SJSA1 (cell line): ENCODE data around the gene PREP. TPM values are rescaled to one million over a fixed set of nuclear protein-coding genes. Genes with fewer than 3 reads are reported as not detected.
A peak's percentile ranks its signal among the peaks of the same experiment; 100 is the strongest.

Experiments used
- DNase-seq, 2 experiments: peaks; one replicate each; pipeline ENCODE4 v3.0.0-alpha.2; 2015 to 2020; ENCODE audit warnings: low spot score in 2 of 2, low read depth in 1 of 2
- H3K27ac ChIP-seq: fragments of 250-450 bp; sonication (Bioruptor Pico); 2 replicates; pipeline ENCODE4 v1.5.1; 2020; ENCODE audit warnings: mild to moderate bottlenecking, moderate library complexity
- H3K27me3 ChIP-seq: fragments of 250-450 bp; sonication (Bioruptor Pico); replicated peaks from 2 replicates; pipeline ENCODE4 v1.5.1; 2020; ENCODE audit warnings: mild to moderate bottlenecking, moderate library complexity
- H3K36me3 ChIP-seq: fragments of 250-450 bp; sonication (Bioruptor Pico); 2 replicates; pipeline ENCODE4 v1.5.1; 2020; ENCODE audit warnings: mild to moderate bottlenecking
- H3K4me1 ChIP-seq: fragments of 250-450 bp; sonication (Bioruptor Pico); replicated peaks from 2 replicates; pipeline ENCODE4 v1.6.1; 2021; ENCODE audit warnings: mild to moderate bottlenecking
- H3K4me3 ChIP-seq: fragments of 250-450 bp; sonication (Bioruptor Pico); 2 replicates; pipeline ENCODE4 v1.5.1; 2020; ENCODE audit warnings: mild to moderate bottlenecking
- H3K9me3 ChIP-seq: fragments of 250-450 bp; sonication (Bioruptor Pico); replicated peaks from 2 replicates; pipeline ENCODE4 v1.5.1; 2020; ENCODE audit warnings: mild to moderate bottlenecking
- total RNA-seq: library from RNA; depleted of rRNA; stranded (reverse); fragments of >200 nt; shearing (Covaris generic); gene quantifications from 2 replicates; pipeline ENCODE4 v1.2.3, GENCODE V29; 2014

The PREP gene
- total RNA-seq, 1 experiment from 2014 or later, result 17.1 TPM

DNA sequence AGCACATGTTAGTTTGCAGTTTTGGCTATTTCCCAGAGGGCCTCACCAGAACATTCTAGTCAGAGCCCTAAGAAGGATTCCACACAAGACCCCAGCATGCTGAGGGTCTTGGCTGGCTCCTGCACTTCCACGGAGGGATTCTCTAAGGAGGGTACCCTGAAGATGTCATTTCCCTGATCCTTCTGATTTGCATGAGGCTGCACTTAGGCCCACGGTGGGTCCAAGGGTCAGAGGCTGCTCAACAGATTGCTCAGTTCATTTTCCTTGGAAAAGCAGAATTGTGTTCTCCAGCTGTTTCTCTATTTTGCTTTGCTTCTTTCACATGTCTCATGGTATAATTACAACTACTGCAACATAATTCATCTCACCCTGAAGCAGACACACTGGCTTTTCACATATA is 22.2 kb downstream of the PREP start:
- DNase-seq, result no peak
- no peaks in the 10 kb centered on the region for H3K9me3 ChIP-seq
- H3K4me3 ChIP-seq, result no peak overlapping the region
- no peaks in the 10 kb centered on the region for H3K4me1 ChIP-seq
- no peaks in the 10 kb centered on the region for H3K27me3 ChIP-seq
- 0 out of 2 replicates have a peak, but pooled peaks cover 4% of the 10 kb centered on the region for H3K36me3 ChIP-seq
- H3K27ac ChIP-seq, result no peak overlapping the region

DNA sequence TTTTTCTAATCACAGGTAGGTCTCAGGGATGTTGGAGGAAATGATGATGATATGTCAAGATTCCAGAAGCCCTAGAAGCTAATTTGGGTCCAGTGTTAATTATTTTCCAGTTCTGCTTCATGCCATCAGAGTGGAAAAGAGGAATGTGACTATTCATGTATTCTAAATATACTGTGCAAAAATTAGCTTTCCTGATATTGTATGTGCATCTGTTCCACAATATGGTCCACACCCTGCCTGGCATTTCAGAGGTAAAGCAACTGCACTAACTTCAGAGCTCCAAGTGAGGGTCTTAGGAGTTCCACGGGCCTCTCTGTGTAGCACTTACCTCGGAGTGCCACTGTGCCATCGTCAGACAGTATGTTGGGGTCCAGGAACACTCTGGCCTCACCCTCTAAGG is 27.1 kb downstream of the PREP start:
- Histone ChIP-seq H3K27ac (no peak overlapping the region), H3K4me3 (no peak overlapping the region), H3K9me3 (no peaks in the 10 kb centered on the region), H3K36me3 (peaks cover 24% of the 10 kb centered on the region), H3K27me3 (no peaks in the 10 kb centered on the region), H3K4me1 (peaks cover 11% of the 10 kb centered on the region; the same call in 1 of the 2 replicates)
- no peak for DNase-seq

DNA sequence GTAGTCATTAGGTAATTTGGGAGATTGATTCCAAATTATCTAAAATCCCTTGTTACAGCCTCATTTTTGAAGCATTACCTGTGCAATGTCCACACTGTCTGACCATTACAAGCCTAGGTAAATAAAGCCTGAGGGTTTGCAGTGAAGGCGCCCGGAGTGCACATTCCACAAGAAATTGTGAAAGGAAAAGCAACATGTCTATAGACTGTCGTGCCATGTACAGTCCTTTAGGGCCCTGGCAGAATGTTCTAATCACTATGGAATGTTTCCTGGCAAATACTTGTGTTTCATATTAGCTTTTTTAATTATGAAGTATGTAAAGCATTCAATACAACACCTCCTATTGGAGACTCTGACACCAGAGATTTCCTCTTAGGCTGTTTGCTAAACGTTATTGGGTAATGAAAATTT is 28.9 kb downstream of the PREP start:
- Histone ChIP-seq H3K27me3 (no peaks in the 10 kb centered on the region), H3K27ac (peak overlapping the region; percentile 72)

DNA sequence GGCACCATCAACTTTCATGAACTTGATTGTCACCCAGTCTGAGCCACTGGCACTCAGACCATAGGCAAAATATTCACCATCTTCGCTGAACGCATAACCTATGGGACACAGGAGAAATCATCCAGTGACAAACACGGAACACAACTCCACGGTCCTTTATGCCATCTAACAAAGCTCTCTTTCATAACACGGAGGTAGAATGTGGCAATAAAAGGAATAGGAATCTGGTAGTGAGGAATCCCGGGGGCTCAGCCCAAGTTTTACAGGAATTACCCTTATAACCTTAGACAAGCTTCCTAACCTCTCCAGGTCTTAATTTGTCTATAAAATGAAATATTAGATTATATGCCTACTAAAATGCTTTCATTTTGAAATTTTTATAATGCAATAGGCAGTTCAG is 29.4 kb downstream of the PREP start:
- Histone ChIP-seq H3K36me3 (peaks cover 29% of the 10 kb centered on the region), H3K4me3 (no peak overlapping the region), H3K9me3 (no peaks in the 10 kb centered on the region), H3K4me1 (peaks cover 11% of the 10 kb centered on the region; the same call in 1 of the 2 replicates), H3K27ac (peak overlapping the region; percentile 72), H3K27me3 (no peaks in the 10 kb centered on the region)
- DNase-seq, result no peak

More for the DNA sequence above, 28.9 kb downstream of the PREP start:
- peaks cover 11% of the 10 kb centered on the region; the same call in 1 of the 2 replicates for H3K4me1 ChIP-seq
- H3K36me3 ChIP-seq, result peaks cover 29% of the 10 kb centered on the region
- H3K9me3 ChIP-seq, result no peaks in the 10 kb centered on the region
- no peak overlapping the region for H3K4me3 ChIP-seq
- peak; percentile 53 to 63 for DNase-seq

DNA sequence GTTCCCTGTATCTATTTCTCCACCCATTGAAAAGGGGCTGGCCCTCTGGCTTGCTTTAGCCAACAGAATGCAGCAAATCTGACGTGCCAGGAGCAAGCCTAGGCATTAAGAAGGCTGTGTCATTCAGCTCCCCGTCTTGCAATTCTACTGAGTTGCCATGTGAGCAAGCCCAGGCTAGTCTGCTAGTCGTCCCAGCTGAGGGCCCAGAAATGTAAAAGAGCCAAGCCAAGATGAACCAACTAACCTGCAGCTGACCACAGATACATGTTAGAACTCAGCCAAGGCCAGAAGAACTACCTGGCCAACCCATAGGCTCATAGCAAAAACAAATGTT is 30.1 kb downstream of the PREP start:
- no peak for DNase-seq
- Histone ChIP-seq H3K27ac (no peak overlapping the region), H3K4me1 (peaks cover 11% of the 10 kb centered on the region; the same call in 1 of the 2 replicates), H3K27me3 (no peaks in the 10 kb centered on the region), H3K36me3 (peaks cover 29% of the 10 kb centered on the region), H3K9me3 (no peaks in the 10 kb centered on the region), H3K4me3 (no peak overlapping the region)

DNA sequence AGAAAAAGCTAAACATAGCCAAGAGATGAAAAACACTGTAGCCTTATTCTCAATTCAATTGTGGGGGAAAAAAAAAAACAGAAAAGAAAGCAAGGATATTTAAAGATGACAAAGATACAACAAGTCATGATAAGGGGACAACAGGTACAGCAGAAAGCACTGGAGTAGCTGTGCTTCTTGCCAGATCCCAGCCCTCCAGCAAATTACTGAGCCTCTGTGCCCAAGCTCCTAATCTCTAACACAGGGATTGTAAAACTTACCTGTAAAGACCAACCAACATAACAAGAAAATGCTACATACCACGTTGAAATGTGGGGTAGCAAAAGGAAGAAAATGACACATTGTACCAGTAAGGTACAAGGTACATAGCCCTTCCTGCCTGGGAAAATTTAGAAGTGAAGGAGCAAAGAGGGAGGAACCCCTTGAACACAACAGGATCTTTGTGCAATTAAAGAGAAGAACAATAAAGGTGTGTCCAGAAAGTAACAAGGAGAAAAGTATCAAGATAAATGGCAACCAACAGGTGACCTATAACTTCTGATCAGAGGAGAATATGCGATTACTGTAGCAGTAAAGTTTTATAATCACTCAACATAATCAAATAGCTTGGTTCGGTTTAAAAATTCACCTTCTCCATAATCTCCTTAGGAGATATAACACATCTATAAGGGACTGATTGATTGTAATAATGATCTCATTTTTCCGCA is 30.6 kb downstream of the PREP start:
- H3K36me3 ChIP-seq, result peaks cover 29% of the 10 kb centered on the region
- no peak for DNase-seq
- H3K27ac ChIP-seq, result no peak overlapping the region
- H3K27me3 ChIP-seq, result no peaks in the 10 kb centered on the region
- no peak overlapping the region for H3K4me3 ChIP-seq
- H3K4me1 ChIP-seq, result peaks cover 11% of the 10 kb centered on the region; the same call in 1 of the 2 replicates
- no peaks in the 10 kb centered on the region for H3K9me3 ChIP-seq

DNA sequence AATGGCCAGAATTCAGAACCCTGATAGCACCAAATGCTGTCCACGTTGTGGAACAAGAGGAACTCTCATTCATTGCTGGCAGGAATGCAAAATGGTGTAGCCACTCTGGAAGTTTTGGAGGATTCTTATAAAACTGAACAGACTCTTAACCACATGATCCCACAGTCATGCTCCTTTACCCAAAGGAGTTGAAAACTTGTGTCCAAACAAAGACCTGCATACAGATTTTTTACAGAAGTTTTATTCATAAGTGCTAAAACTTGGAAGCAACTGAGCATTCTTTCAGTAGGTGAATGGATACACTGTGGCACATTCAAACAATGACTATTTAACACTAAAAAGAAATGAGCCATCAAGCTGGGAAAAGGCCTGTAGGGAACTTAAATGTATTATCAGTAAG is 32.5 kb downstream of the PREP start:
- Histone ChIP-seq H3K9me3 (no peaks in the 10 kb centered on the region), H3K36me3 (peaks cover 33% of the 10 kb centered on the region), H3K4me3 (no peak overlapping the region), H3K4me1 (peaks cover 14% of the 10 kb centered on the region), H3K27me3 (no peaks in the 10 kb centered on the region), H3K27ac (no peak overlapping the region)
- DNase-seq, result no peak

DNA sequence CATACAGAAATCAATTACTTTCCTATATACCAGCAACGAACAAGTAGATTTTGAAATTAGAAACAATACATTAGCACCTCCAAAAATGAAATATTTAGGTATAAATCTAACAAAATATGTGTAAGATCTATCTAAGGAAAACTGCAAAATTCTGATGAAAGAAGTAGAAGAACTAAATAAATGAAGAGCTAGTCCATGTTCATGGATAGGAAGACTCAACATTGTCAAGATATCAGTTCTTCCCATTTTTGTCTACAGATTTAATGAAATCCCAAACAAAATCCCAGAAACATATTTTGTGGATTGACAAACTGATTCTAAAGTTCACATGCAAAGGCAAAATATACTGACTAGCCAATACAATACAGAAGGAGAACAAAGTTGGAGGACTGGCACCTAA is 33.7 kb downstream of the PREP start:
- DNase-seq, result no peak
- H3K27ac ChIP-seq, result no peak overlapping the region
- H3K9me3 ChIP-seq, result no peaks in the 10 kb centered on the region
- H3K27me3 ChIP-seq, result no peaks in the 10 kb centered on the region
- H3K4me3 ChIP-seq, result no peak overlapping the region
- H3K36me3 ChIP-seq, result peaks cover 26% of the 10 kb centered on the region
- H3K4me1 ChIP-seq, result peaks cover 12% of the 10 kb centered on the region

DNA sequence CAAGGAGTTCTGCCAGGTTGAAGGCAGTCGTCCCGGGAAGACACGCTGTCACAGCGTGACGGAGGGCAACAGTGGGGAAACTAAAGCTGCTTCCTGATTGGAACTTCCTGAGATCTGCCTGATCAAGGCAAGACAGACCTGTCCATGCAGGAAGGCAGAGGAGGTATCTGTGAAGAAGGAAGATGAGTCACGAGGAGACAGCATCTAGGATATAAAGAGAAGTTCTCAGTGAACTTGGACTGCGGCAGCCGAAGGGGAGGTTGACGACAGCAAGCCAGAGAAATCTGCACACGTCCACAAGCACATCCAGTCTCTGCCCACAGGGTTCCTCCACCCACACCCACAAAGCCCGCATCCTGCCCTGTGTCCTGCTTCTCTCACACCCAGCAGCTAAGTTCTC is 38.6 kb downstream of the PREP start:
- peaks cover 12% of the 10 kb centered on the region for H3K36me3 ChIP-seq
- no peak overlapping the region for H3K27ac ChIP-seq

DNA sequence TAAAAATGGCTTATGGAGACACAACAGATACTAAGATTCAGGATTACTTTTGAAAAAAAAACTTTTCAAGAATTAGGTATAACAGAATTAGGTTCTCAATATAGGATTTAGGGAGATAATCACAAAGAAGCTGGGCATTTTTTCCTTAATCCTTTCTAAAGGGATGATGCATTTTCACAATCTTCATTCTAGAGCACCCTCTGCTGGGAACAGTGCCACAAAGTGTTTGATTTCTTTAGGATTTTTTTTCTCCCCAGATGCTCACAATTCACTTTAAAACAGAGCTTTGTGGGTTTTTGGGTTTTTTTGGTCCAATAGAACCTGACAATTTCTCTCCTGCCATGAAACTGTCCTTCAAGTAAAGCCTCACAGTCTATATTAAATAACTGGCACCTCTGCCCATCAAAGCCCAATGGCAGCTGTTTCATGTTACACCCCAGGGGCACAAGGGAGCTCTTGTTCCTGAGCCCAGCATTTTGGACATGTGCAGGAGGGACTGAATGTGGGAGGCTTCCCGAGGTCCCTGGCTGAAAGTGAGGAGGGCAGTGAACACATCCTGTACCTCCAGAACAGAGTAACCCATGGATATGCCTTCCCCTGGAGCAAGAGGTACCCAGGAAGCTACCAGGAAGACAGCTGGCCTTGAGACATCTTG is 39.7 kb downstream of the PREP start:
- Histone ChIP-seq H3K9me3 (no peaks in the 10 kb centered on the region), H3K36me3 (peaks cover 15% of the 10 kb centered on the region; the same call in 1 of the 2 replicates), H3K27ac (no peak overlapping the region), H3K4me1 (peaks cover 14% of the 10 kb centered on the region), H3K27me3 (no peaks in the 10 kb centered on the region), H3K4me3 (no peak overlapping the region)
- peak in 1 of 2 experiments; percentile 26 for DNase-seq

More for the DNA sequence above, 38.6 kb downstream of the PREP start:
- Histone ChIP-seq H3K9me3 (no peaks in the 10 kb centered on the region), H3K4me3 (no peak overlapping the region), H3K27me3 (no peaks in the 10 kb centered on the region), H3K4me1 (peaks cover 14% of the 10 kb centered on the region)
- no peak for DNase-seq

DNA sequence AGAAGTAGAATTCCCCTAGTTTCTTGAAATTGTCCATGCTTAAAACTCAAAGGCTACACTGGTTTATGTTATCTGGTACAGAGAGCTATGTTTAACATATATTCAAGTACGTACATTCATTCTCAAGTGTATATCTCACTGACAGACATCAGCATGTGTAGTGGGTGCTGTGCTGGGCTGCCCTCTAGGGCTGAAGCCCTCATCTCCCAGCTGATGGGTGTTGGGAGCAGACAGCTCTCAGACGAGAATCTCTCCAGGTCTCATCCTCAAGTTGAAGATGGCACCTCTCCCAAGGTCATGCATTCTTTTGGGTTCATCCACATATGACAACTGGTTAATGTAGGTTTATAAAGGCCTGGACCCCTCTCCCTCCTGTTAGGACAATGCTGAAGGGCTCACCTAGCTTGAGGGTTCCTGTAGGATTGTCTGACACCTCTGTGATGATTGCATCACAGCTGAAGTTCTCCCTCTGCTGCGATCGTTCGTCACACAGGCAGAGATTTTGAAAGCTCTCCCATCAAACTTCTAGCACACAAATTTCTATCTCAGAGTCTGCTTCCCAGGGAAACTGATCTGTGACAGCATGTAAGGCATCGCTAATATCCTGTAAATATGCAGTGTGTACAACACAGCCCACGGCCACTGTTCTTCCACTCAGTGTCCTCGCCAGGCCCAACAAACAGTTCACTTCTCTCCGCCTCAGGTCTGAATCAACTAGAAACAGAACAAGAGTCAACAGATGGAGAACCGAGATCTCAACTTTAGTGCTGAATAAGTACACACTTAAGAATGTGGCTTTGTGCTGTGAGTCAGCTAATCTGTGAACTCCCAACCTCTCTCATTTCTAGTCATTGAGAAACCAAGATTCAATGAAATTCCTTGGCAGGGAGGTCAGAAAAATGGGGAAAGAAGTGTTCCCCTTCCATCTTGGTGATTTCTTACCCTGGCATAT is 43.2 kb downstream of the PREP start:
- H3K36me3 ChIP-seq, result peaks cover 14% of the 10 kb centered on the region
- DNase-seq, result peak; percentile 50 to 62
- no peaks in the 10 kb centered on the region for H3K27me3 ChIP-seq
- no peaks in the 10 kb centered on the region for H3K9me3 ChIP-seq
- peaks cover 11% of the 10 kb centered on the region for H3K4me1 ChIP-seq
- H3K4me3 ChIP-seq, result no peak overlapping the region
- H3K27ac ChIP-seq, result peak overlapping the region; percentile 55

DNA sequence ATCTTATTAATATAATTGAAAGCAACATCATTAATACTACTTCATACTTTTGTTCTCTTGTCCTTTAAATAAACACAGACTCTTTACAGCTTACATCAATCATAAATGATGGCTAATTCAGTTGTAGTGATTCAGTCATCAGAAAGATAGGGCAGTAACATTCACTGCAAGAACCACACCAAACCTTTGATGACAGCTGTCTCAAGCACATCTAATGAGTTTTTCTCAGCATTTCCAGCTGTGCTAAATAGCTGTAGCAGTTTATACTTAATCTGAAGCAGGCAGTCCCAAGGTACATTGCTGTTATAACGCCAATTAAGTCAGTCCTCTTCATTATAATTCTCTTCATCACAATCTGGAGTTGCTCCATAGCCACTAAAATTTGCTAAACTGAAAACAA is 45.7 kb downstream of the PREP start:
- Histone ChIP-seq H3K9me3 (no peaks in the 10 kb centered on the region), H3K27ac (no peak overlapping the region), H3K4me1 (peaks cover 11% of the 10 kb centered on the region), H3K27me3 (no peaks in the 10 kb centered on the region), H3K4me3 (no peak overlapping the region), H3K36me3 (peaks cover 17% of the 10 kb centered on the region)
- DNase-seq, result no peak

DNA sequence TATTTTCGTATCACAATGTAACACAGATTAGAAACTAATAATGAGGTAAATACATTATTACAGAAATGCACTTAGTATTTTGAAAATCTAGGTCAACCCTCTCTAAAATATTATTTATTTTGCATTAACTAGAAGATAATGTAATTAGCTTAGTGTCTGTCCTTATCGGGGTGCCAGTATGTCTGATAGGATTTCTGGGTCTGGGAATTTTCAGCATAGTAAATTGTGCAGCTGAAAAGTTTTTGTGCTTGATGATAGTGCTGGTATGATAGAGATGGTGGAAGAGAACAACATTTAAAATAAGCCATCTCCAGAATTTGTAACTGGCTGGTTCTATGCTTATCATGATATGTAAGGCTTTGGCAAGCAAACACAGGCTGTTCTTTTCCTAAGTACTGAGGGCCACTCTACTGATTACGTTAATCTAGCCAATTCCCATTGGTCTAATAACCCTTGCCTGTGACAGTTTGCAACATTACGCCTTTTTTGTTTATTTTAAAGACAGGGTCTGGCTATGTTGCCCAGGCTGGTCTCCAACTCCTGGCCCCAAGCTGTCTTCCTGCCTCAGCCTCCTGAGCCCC is 50.8 kb downstream of the PREP start:
- H3K36me3 ChIP-seq, result peaks cover 17% of the 10 kb centered on the region
- H3K4me1 ChIP-seq, result no peaks in the 10 kb centered on the region; the same call in 1 of the 2 replicates
- H3K9me3 ChIP-seq, result no peaks in the 10 kb centered on the region
- no peak for DNase-seq
- no peaks in the 10 kb centered on the region for H3K27me3 ChIP-seq
- no peak overlapping the region for H3K4me3 ChIP-seq
- no peak overlapping the region for H3K27ac ChIP-seq
